ENCODE measurements around the gene RSPH9. TPM values are rescaled to one million over a fixed set of nuclear protein-coding genes. Genes with fewer than 3 reads are reported as not detected.

Gene RSPH9
- polyA plus RNA-seq, 1 of the 3 experiments (the other 2 are of a cell fraction) = 0.05 TPM

DNA sequence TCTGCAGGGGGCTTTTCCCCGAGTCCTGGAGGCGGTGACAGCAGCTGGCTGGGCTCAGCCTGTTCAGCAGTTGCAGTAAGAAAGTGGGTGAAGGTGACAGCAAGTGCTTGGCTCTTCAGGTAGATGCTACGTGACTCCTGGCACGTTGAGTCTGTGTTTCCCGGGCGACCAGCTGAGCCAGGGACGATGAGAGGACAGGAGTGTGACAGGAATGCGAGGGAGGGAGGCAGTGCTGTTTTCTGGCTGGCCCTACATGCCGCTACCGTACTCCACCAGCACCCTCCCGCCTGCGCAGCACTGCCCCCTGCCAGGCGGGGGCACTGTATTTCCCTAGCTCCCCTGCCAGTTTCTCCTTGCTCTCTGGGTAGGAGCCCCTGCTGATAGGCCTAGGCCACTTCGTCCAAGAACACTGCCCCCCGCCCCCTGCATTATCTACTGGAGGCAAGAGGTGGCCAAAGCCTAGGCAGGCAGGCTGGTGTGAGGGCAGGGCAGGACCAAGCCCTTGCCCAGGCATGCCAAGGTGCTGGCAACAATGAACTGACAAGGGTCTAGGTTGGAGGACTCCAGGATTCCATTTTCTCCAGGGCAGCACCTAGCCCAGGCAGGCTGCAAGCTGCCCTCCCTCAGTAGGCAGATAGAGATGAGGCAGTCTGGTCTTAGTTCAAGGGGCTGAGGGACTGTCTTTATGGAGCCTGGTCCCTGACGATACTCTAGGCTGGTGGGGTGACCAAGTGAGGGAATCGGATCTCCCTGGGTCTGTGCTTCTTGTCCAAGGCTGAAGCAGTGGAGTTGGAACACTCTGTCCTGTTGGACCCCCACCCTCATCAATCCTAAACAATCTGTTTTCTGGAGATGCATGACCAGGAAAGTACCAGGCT, 23.6 kb downstream of the RSPH9 start:
- CTCF ChIA-PET = interaction anchor here (0.6 to 7.2 kb wide), 47 partner anchors 8 to 620 kb away, joined by 3 to 118 read pairs (median 5); partner anchors contain the start of genes GTPBP2, MAD2L1BP, MRPS18A and RSPH9
- no peaks in the 10 kb centered on the region for H3K79me2 ChIP-seq (ENCODE audit: insufficient read depth)
- H3K9ac ChIP-seq = no peak overlapping the region
- no peaks in the 10 kb centered on the region for H3K9me2 ChIP-seq
- H4K20me1 ChIP-seq (ENCODE audit: insufficient read depth) = no peaks in the 10 kb centered on the region
- no peak for TF ChIP-seq JUND (IDR thresholded peaks at IDR 0.05)
- TF ChIP-seq IRF3 (IDR thresholded peaks at IDR 0.05; ENCODE audit: low read depth, low read length) = no peak
- TF ChIP-seq, protein P1, sequence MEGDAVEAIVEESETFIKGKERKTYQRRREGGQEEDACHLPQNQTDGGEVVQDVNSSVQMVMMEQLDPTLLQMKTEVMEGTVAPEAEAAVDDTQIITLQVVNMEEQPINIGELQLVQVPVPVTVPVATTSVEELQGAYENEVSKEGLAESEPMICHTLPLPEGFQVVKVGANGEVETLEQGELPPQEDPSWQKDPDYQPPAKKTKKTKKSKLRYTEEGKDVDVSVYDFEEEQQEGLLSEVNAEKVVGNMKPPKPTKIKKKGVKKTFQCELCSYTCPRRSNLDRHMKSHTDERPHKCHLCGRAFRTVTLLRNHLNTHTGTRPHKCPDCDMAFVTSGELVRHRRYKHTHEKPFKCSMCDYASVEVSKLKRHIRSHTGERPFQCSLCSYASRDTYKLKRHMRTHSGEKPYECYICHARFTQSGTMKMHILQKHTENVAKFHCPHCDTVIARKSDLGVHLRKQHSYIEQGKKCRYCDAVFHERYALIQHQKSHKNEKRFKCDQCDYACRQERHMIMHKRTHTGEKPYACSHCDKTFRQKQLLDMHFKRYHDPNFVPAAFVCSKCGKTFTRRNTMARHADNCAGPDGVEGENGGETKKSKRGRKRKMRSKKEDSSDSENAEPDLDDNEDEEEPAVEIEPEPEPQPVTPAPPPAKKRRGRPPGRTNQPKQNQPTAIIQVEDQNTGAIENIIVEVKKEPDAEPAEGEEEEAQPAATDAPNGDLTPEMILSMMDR (IDR thresholded peaks at IDR 0.05) = peak; percentile 50
- 0 out of 2 replicates have a peak, but pooled peaks have one; percentile 13 for TF ChIP-seq RAD21 (IDR thresholded peaks at IDR 0.05; ENCODE audit: low read length)
- no peak for TF ChIP-seq RCOR1 (IDR thresholded peaks at IDR 0.05; ENCODE audit: low read length)
- TF ChIP-seq YY1 (IDR thresholded peaks at IDR 0.05; ENCODE audit: low read depth) = no peak
- TF ChIP-seq SMC3 (IDR thresholded peaks at IDR 0.05; ENCODE audit: low read depth, low read length) = peak; percentile 22; the same call in 1 of the 2 replicates
- TF ChIP-seq, protein P2, sequence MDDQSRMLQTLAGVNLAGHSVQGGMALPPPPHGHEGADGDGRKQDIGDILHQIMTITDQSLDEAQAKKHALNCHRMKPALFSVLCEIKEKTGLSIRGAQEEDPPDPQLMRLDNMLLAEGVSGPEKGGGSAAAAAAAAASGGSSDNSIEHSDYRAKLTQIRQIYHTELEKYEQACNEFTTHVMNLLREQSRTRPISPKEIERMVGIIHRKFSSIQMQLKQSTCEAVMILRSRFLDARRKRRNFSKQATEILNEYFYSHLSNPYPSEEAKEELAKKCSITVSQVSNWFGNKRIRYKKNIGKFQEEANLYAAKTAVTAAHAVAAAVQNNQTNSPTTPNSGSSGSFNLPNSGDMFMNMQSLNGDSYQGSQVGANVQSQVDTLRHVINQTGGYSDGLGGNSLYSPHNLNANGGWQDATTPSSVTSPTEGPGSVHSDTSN (IDR thresholded peaks at IDR 0.05) = 0 out of 2 replicates have a peak, but pooled peaks have one; percentile 8
- no peak for TF ChIP-seq CHD2 (IDR thresholded peaks at IDR 0.05; ENCODE audit: low read length, partially characterized antibody)
- TF ChIP-seq SIN3A (IDR thresholded peaks at IDR 0.05; ENCODE audit: borderline replicate concordance, low read depth, low read length) = no peak
- TF ChIP-seq, protein P3, sequence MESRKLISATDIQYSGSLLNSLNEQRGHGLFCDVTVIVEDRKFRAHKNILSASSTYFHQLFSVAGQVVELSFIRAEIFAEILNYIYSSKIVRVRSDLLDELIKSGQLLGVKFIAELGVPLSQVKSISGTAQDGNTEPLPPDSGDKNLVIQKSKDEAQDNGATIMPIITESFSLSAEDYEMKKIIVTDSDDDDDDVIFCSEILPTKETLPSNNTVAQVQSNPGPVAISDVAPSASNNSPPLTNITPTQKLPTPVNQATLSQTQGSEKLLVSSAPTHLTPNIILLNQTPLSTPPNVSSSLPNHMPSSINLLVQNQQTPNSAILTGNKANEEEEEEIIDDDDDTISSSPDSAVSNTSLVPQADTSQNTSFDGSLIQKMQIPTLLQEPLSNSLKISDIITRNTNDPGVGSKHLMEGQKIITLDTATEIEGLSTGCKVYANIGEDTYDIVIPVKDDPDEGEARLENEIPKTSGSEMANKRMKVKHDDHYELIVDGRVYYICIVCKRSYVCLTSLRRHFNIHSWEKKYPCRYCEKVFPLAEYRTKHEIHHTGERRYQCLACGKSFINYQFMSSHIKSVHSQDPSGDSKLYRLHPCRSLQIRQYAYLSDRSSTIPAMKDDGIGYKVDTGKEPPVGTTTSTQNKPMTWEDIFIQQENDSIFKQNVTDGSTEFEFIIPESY (IDR thresholded peaks at IDR 0.05; ENCODE audit: borderline replicate concordance, low read depth) = peak; percentile 56; the same call in 1 of the 2 replicates
- no peak for TF ChIP-seq NRF1 (IDR thresholded peaks at IDR 0.05; ENCODE audit: low read depth, low read length)
- DNase-seq = peak; percentile 76
- H3K27me3 ChIP-seq (ENCODE audit: insufficient read depth) = no peaks in the 10 kb centered on the region
- H3K4me1 ChIP-seq (ENCODE audit: control insufficient read depth in 1 of 2, insufficient read depth in 2 of 2, low read depth in 1 of 2, low read length in 1 of 2) = peaks cover 0 to 29% of the 10 kb centered on the region in 2 experiments; a peak in 1 of 4 replicates
- H3F3A ChIP-seq (replicated peaks; ENCODE audit: insufficient read depth) = peaks cover 13% of the 10 kb centered on the region
- 43% methylated on average over 8 of the region's 17 CpGs for WGBS (ENCODE audit: low lambda C conversion rate)
- no peak overlapping the region for H2AFZ ChIP-seq (ENCODE audit: low read depth)
- no peaks in the 10 kb centered on the region for H3K9me3 ChIP-seq
- no peak overlapping the region for H3K4me3 ChIP-seq (ENCODE audit: low read depth in 2 of 2, low read length in 1 of 2)
- 0 out of 2 replicates have a peak overlapping the region, but pooled peaks have one; percentile 51 for H3K4me2 ChIP-seq
- H3K27ac ChIP-seq (ENCODE audit: low read depth in 2 of 2, low read length in 1 of 2) = peak overlapping the region in 1 of 2 experiments; percentile 51; a peak in 1 of 4 replicates
- POLR2A ChIA-PET = interaction anchor here (2.4 to 6.3 kb wide), 2 partner anchors 101 to 273 kb away, joined by 5 to 33 read pairs; partner anchors contain the start of gene VEGFA
- peaks cover 0 to 21% of the 10 kb centered on the region in 2 experiments for H3K36me3 ChIP-seq (replicated peaks in 1 of 2; ENCODE audit: control insufficient read depth in 1 of 2, insufficient read depth in 2 of 2, low read length in 1 of 2)
